Renal cortical epithelial cell (primary cell): ENCODE results near the gene CHTF18. TPM values are rescaled to one million over a fixed set of nuclear protein-coding genes. Genes with fewer than 3 reads are reported as not detected.
"Not testable (repeated sequence)": the region's sequence is repeated elsewhere in the genome, so short reads cannot be mapped to it uniquely, and the experiment has no call there.

ENCODE experiments used
- DNase-seq: peaks from one replicate; pipeline ENCODE4 v3.0.0-alpha.2; 2011; ENCODE audit warnings: low read depth
- total RNA-seq: library from RNA; depleted of rRNA; stranded (reverse); fragments of >200 nt; gene quantifications from 2 replicates; pipeline ENCODE4 v1.2.3, GENCODE V29; 2014

CHTF18 gene
- total RNA-seq, 1 donor from 2014 or later, result 4.2 TPM

DNA sequence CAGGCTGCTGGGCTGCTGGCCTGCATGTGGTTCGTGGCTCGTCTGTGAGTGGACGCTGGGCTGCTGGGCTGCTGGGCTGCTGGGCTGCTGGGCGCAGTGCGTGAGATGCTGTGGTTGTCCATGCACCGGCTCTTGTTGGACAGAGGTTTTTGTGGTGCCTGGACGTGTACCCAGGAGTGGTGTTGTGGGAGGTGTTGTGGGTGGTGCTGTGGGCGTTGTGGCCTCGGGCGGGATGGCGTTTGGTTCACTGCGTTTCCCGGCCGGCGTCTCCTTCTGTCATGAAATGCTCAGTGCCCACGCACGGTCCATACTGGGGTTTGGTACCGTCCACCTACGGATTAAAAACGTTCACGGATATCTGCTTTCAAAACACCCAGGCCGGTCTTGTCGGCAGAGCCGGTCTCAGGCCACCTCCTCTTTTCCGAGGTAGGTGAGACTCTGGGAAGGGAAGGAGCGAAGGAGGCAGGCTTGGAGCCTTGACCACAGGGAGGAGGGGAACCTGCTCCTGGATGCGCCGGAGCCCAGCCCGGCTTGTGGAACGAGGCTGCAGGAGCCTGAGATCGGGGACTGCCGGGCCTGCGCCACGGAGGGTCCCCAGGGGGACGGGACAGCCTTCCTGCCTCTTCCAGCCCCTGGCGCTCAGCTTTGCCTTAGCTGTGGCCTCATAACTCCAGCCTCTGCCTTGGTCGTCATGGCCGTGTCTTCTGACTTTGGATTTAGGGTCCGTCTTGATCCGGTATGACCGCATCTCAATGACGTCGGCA is 41.9 kb downstream of the CHTF18 start:
- no peak for DNase-seq

DNA sequence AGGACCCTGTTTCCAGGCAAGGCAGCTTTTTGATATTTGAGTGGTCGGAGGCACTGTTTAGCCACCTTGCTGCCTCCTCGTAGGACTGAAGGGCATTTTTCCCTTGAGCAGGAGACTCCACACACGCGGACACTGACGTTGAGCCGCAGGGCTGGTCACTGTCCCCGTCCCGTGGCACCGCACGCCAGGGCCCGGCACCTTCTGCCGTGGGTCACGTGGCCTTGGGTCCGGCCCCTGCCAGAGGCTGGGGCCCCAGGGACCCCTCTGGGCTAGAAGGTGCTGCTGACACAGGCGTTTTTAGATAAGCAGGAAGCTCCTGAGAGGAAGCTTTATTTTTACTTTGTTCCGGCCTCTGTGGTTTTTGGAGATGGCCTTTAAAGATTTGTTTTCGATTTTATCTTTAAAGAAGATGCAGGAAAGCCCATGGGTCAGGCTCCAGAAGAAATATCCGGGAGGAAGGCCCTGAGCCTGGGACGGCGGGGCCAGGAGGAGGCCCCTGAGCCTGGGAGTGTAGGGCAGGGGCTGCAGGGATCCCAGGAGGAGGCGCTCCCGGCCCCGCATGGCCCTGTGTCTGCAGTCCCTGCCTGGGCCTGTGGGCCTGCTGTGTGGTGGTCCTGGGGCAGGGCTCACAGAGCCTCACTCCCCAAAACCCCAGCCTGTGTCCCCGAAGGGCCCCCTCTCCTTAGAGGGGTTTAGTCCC is 42.6 kb downstream of the CHTF18 start:
- no peak for DNase-seq

DNA sequence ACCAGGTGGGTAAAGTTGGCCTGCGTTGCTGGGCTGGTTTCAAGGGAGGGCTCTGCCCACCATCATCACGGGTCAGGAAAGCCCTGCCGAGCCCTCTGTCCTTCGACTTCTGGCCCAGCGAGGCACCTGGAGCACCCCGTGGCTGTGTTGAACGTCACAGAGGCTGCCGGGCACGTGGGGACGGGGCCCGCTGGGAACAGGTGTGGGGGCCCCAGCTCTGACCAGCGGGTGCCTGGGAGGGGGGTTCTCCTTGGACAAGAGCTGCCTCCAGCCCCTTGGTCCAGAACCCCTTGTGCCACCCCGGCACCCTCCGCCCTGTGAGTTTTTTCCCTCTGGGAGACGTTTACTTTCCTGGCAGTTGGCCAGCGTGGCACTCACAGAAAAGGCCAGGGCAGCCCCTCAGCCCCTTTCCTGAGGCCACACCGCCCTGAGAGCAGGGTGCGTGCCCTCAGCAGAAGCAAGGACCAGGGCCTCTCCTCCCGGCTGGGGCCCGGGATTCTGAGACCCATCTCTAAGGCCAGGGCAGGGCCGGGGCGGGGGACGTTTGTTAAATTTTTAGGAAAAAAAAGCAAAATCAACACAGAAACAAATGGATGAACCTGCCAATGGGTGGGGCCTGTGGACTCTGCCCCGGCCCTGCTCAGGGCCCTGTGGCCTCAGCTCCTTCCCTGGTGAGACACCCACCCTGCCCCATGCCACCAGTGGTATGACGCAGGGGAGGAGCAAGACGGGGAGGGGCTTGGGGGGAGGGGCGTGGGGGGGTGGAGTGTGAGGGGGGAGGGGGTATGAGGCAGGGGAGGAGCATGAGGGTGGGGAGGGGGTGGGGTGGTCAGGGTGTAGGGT is 43.4 kb downstream of the CHTF18 start:
- no peak for DNase-seq

DNA sequence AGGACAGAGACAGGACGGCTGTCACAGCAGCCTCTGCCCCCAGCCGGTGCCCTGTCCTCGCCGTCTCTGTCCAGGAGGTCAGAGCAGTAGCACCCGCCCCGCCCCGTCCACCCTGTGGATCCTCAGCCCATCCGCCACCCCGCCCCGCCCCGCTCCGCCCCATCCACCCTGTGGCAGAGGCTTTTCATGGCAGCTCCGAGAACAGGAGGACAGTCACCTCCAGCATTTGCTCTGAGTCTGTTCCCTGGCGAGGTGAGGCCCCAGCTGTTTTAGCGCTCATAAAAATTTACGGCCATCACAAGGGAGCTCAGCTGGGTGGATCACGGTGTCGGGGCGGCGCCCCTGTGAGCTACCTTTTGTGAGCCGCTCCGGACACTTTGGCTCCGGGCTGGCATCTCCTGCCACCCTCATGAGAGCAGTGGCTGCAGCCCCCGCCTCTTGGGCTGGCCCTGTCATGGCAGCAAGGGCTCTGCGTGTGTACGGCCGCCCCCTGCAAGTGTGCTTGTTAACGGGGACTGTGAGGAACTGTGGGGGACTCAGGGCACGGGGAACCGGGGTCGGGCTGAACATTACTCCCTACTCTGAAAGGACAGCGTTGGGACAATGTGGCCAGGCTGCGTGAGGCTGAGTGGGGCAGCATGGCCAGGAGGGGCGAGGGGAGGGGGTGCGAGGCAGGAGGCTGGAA is 44.4 kb downstream of the CHTF18 start:
- no peak for DNase-seq

DNA sequence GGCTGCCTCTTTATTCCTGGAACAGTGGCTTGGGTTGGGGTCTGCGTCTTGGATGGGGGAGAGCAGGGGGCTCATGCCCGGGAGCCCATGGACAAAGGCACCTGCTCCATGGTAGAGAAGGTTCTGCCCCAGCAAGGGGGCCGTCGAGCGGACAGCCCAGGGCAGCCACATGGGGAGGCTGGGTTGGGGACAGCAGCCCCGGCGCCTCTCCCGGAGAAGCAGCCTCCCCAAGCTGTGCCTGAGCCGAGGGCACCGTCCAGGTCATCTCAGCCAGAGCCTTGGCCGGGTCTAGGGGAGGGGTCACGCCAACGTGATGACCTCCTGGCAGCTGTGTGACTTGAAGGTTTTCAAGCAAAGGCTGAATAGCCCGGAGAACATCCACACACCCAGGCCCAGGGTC is 45.0 kb downstream of the CHTF18 start:
- no peak for DNase-seq

DNA sequence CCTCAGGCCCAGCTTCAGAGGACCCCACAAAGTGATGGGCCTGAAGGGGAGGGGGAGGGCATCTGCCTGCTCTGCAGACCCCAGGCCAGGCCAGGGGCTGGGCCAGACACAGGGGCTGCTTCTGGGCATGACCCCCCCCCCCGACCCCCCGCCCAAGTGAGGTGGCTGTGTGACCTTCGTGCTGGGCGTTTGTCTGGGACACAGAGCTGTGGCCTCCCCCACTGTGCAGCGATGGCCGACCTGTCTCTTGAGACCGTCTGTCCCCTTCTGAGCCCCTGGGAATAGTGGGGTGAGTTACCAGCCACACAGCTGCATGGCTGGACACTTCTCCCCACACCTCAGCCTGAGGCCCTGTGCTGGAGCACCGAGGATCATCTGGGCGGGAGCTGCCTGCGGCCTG is 47.0 kb downstream of the CHTF18 start:
- no peak for DNase-seq

DNA sequence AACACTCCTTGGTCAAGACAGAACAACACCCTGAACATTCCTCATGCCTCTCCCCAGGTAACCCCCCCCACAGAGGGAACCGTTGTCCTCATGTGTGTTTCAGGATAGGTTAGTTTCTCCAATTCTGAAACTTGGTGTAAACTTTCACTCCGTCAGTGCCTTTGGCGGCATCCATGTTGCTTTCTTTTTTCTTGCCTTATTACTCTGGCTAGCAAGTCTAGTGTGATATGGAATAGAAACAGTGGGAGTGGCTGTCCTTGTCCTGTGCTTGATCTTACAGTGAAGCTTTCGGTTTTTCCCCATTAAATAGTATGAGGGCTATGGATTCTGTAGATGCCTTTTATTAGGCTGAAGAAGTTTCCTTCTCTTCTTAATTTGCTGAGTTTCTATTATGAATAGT is 47.8 kb downstream of the CHTF18 start:
- no peak for DNase-seq

DNA sequence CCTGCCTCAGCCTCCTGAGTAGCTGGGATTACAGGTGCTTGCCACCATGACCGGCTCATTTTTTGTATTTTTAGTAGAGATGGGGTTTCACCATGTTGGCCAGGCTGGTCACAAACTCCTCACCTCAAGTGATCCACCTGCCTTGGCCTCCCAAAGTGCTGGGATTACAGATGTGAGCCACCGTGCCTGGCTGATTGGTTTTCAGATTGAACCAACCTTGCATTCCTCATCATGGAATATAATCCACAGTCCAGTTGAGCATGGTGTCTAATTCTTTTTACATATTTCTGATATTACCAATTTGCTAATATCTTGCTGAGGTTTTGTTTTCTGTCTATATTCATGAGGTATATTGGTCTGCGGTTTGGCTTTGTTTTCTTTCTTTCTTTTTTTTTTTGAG is 48.4 kb downstream of the CHTF18 start:
- not testable (repeated sequence) for DNase-seq

DNA sequence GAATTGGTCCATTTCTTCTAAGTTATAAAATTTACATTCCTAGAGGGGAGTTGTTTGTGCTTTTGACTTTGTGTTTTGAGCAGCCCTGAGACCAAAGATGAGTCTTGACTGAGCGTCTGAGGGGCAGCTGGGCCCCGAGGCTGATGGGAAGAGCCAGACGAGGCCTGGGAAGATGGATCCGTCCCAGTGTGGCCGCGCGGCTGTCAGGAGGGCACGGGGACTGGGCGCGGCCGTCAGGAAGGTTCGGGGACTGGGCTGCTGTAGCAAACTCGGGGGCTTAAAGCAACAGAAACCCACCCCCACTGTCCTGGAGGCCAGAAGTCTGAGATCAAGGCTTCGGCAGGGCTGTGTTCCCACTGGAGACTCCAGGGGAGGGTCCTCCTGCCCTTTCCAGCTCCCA is 50.3 kb downstream of the CHTF18 start:
- DNase-seq, result no peak

DNA sequence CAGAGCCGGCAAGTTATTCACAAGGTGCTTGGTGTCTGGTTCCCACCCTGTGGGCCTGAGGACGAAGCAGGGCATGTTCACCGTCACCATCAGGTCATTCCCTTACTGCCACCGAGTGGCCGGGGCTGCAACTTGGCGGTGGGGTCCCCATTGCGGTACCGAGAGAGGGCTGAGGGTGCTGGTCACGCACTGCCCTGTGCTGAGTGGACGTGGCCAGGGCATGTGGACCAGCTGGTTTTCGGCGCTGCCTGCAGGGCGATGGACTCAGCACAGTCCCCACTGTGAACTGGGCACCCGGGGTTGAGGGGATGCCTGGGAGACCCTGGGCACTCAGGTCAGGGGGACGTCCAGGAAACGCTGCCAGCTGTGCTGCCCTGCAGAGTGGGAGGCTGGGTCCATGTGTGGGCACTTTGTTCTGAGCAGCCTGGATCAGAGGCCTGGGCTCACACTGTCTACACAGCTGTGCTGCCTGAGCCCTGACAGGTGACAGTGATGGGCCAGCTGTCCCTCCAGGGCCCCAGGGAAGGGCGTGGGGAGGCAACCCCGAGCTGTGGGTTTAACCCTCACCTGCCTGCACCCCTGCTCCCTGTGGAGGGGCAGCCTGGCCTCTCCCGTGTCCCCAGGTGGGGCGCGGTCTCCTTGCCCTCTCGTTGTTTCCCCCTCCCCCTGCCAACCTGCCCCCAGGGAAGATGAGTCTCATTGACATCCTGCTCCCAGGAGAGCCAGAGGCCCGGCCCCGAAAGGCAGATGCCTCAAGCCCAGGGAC is 51.4 kb downstream of the CHTF18 start:
- DNase-seq, result no peak

DNA sequence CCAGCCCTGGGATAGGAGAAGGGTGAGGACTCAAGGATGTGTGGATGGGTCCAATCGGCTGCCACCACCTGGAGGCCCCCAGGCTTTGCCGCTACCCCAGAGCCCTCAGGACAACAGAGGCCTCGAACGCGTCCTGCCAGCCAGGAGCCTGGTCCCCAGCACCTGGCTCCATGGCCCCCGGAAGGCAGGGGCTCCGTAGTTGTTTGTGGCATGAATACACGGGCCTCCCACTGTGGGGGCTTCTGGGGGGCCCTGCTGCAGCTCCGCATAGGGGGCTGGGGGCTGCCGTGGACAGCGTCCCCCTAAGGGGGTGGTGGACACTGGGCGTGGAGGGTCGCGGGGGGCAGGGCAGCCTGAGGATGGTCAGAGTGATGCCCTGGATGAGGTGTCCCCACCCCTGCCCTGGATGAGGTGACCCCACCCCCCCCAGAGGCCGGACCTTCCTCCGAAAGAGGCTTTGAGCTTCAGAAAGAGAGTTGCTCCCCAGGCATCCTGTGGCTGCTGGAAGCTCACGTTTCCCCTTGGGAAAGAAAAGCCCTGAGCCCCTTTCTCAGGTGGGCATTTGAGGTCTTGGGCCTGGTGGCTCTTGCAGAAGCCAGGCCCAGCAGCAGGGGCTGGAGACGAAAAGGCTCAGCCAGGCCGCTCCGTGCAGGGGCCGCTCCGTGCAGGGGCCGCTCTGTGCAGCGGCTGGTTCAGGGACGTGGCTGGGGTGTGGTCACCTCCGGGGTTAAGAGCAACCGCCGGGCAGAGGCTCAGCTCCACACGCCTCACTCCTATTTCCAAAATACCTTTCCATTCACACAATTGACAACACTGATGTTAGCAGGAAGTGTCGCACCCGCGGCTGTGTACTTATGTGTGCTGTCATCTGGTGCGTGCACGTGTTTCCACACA is 52.4 kb downstream of the CHTF18 start:
- DNase-seq, result no peak

DNA sequence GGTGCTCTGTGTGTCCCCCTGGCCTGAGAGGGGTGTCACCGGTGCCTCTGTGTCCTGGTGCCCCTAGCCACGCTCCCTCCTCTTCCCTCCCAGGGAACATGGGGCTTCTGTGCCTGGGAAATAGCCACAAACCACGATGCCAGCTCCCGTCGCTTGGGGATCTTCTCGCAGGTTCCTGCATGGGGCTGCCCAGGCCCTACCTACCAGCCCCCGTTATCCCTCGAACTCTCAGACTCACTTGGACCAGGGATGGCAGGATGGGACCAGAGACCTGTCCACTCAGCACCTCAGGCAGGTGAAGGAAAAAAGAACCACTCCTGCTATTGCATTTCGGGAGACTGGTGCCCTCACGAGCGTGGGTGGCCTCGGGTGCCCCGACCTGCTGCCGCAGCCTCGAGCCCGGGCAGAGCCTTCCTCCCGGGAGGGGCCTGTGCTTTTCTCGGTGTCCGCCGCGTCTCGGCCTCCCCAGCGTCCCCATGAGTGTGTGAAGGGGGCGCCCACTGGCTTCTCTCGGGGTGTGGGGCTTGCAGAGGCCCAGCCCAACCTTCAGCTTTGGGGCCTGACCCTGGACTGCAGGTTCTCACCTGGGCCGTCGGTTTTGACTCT is 53.1 kb downstream of the CHTF18 start:
- DNase-seq, result no peak

DNA sequence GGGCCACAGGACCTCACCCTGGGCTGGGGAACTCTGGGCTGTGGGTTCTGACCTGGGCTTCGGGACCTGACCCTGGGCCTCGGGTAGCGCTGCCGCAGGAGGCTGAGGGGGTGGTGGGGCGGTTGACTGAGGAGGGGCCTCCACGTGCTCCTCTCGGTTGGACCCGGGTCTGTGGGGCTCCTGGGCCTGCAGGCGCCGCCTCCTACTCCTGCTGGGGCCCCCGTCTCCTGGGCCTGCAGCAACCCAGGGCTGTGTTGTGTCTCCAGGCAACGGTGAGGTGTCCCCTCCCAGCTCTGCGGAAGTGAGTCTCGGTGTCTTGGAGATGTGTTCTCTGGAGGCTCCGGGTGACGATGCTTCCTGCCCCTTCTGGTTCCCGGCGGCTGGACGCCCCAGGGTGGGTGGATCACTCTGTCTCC is 53.6 kb downstream of the CHTF18 start:
- DNase-seq, result no peak

DNA sequence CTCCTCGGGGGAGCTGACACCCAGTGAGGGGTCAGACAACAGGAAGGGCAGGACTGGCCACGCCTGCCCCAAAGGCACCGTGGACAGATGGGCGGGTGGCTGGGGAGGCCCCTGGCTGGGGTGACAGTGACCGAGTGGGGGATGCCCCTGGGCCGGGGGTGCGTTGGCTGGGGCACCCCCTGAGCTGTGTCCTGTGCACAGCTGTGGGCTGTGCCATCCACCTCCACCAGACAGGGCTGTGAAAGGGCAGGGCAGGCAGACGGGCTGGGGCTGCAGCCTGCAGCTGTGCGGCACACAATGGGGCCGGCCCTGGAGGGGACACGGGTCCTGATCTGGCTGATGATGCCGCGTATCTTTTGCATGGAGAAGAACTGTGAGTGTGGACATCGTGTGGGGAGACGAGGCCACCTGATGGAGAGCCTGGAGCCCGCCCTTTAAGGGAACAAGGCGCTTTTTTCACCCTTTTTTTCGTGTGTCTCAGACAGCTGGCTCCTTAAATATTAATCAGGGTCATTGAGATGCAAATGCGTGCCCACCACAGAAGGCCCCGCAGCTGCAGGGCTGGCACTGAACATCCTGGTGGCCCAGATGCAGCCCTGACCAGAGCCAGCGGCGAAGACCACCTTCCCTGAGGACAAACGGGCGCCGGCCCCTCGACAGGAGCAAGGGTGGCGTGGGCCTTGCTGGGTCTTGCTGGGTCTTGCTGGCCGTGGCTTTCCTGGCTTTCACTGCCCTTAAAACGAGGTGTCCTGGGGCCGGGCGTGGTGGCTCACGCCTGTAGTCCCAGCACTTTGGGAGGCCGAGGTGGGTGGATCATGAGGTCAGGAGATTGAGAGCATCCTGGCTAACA is 54.5 kb downstream of the CHTF18 start:
- no peak for DNase-seq

DNA sequence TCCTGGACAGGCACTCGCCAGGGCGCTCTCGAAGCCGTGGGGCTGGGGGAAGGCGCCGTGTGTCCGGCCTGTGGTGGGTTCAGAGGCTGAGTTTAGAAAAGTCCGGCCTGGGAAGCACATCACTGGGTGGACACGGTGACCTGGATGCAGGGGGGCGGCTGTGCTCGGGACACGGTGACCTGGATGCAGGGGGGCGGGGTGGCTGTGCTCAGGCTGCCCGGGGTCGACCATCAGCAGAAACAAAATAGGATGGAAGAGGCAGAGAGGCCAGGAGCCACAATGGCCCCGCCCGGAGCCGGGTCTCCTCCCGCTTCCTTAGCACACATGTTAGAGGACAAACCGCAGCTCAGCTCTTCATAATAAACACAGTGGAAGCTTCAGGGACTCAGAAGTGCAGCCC is 55.4 kb downstream of the CHTF18 start:
- DNase-seq, result no peak

DNA sequence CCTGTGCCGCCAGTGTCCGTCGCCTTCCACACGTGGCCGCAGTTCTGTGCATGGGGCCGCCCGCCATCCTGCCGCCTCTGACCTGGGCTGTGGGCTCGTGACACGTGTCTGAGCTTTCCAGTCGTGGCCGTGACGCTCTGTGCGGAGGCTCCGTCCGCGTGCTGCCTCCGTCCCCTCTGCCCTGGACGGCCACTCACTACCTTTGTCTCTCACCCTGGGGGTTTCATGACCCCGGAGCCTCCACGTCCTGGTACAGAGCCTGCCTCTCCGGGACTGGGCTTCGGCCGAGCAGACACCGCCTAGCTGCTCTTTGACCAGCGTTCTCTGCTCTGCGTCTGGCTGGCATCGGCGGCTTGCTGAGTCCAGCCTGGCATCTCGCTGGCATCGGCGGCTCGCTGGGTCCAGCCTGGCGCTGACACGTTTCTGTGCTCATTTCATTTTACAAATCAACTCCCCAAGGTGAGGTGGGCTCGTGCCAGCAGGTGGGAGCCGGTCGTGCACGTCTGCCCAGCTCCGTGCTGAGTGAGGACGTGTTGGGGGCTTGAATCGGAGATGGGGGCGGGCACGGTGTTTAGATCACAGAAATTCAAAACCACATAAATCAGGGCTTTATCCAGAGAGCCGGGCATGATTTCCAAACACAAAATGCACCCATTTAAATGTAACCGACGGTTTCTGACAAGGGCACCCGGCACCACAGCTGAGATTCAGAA is 56.4 kb downstream of the CHTF18 start:
- no peak for DNase-seq

DNA sequence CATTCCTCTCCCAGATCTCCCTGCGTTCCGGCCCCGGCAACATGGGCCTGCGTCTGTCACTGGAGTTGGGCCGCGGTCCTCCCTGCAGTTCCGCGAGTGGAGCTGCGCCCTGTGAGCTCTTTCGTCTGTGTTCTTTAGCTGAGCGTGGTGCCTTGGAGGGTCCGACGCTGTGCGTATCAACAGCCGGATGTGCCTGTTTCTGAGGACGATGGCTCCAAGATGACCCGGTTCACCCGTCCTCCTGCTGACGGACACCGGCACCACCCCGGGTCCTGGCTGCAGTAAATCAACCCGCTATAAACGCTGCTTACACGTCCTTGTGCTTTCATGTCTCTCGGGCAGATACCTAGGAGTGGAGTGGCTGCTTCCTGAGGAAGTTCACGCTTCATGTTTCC is 56.9 kb downstream of the CHTF18 start:
- no peak for DNase-seq

DNA sequence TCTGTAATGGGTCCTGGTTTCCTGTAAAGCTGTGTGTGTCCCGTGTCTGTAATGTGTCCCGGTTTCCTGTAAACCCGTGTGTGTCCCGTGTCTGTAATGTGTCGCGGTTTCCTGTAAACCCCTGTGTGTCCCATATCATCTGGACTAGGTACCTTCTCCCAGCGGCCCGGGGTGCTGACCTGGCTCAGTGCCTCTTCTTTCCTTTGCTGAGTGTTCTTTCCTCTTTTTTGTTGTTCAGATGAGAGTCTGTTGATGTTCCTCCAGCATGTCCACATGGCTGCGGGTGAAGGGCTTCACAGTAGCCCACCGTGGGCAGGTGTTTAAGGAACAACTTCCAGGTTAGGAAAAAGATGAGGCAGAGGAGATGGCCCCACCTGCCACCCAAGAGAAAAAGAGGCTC is 58.7 kb downstream of the CHTF18 start:
- no peak for DNase-seq
